Caco-2 (cell line): Measurements from ENCODE around the gene CAND2. TPM values are rescaled to one million over a fixed set of nuclear protein-coding genes. Genes with fewer than 3 reads are reported as not detected.

Source experiments
- BruUV-seq: library from RNA; stranded (reverse); fragments of 400-500 nt; replicated peaks from 2 replicates; lab custom pipeline; 2021; lab: Mats Ljungman, UMichigan
- CTCF ChIA-PET: fragments of 300-600 bp; sonication (Branson Sonifier 250); formaldehyde crosslinking; loops from one replicate; lab custom pipeline; 2022; ENCODE audit warnings: antibody characterized with exemption; lab: Charles Lee
- POLR2A ChIA-PET: fragments of 300-600 bp; sonication (Branson Sonifier 250); formaldehyde crosslinking; loops from one replicate; lab custom pipeline; 2022; ENCODE audit warnings: antibody characterized with exemption; lab: Charles Lee
- DNase-seq, 2 experiments: peaks; one replicate each; pipeline versions ENCODE4 v3.0.0 to v3.0.0-alpha.2; 2020 to 2022
- H3K27me3 ChIP-seq: replicated peaks from 2 replicates; pipeline ENCODE4 v1.6.0; 2011; ENCODE audit warnings: low read length; ENCODE audit not compliant: control insufficient read depth, insufficient read depth
- H3K36me3 ChIP-seq: 2 replicates; pipeline ENCODE4 v1.5.1; 2011; ENCODE audit warnings: low read length; ENCODE audit not compliant: control insufficient read depth, insufficient read depth
- H3K4me1 ChIP-seq: fragments of 250-450 bp; sonication (Bioruptor Pico); 2 replicates; pipeline ENCODE4 v1.5.1; 2020; ENCODE audit warnings: mild to moderate bottlenecking
- H3K4me3 ChIP-seq: 2 replicates; pipeline ENCODE4 v1.5.1; 2011; ENCODE audit warnings: low read depth, mild to moderate bottlenecking, control low read depth, low read length
- H3K9me3 ChIP-seq: fragments of 250-450 bp; sonication (Bioruptor Pico); 2 replicates; pipeline ENCODE4 v1.5.1; 2020; ENCODE audit warnings: mild to moderate bottlenecking, moderate library complexity
- H3K27ac Mint-ChIP-seq: one replicate; pipeline ENCODE4 v1.8.0; 2022; ENCODE audit warnings: mixed read lengths; ENCODE audit not compliant: unreplicated experiment
- H3K27me3 Mint-ChIP-seq: one replicate; pipeline ENCODE4 v1.8.0; 2022; ENCODE audit warnings: mixed read lengths; ENCODE audit not compliant: insufficient read depth, unreplicated experiment
- H3K36me3 Mint-ChIP-seq: one replicate; pipeline ENCODE4 v1.8.0; 2022; ENCODE audit warnings: mild to moderate bottlenecking, mixed read lengths; ENCODE audit not compliant: insufficient read depth, unreplicated experiment
- H3K4me1 Mint-ChIP-seq: one replicate; pipeline ENCODE4 v1.8.0; 2022; ENCODE audit warnings: low read depth, mixed read lengths; ENCODE audit not compliant: unreplicated experiment
- H3K4me3 Mint-ChIP-seq: one replicate; pipeline ENCODE4 v1.8.0; 2022; ENCODE audit warnings: mild to moderate bottlenecking, moderate library complexity, mixed read lengths; ENCODE audit not compliant: unreplicated experiment
- H3K9me3 Mint-ChIP-seq: one replicate; pipeline ENCODE4 v1.8.0; 2022; ENCODE audit warnings: mixed read lengths; ENCODE audit not compliant: unreplicated experiment
- CTCF ChIP-seq, 2 experiments: fragments of 200-600 bp in 1 of 2; IDR thresholded peaks; 1 replicate in 1 of 2; 2 replicates in 1 of 2; pipeline versions ENCODE4 v1.5.1 to v1.8.0; 2011 to 2022; ENCODE audit warnings: antibody characterized with exemption in 1 of 2, control low read depth in 1 of 2, inconsistent platforms in 1 of 2, low read depth in 1 of 2, low read length in 1 of 2, mild to moderate bottlenecking in 1 of 2, moderate library complexity in 1 of 2; ENCODE audit not compliant: insufficient read depth in 1 of 2, severe bottlenecking in 1 of 2, unreplicated experiment in 1 of 2
- intact Hi-C: fragments of 100-400 bp; cut with micrococcal nuclease; formaldehyde crosslinking; loops from one replicate; pipeline ENCODE4 v1.10.0; 2022; ENCODE audit not compliant: unreplicated experiment
- total RNA-seq: library from RNA; stranded (reverse); gene quantifications from 2 replicates; pipeline ENCODE4 v1.2.3, GENCODE V29; 2022

CAND2 gene
- total RNA-seq, 1 experiment from 2014 or later: not detected

- Histone ChIP-seq H3K36me3 (no peaks in the 10 kb centered on the region), H3K9me3 (no peaks in the 10 kb centered on the region), H3K4me3 (no peak overlapping the region), H3K27me3 (no peaks in the 10 kb centered on the region), H3K4me1 (no peaks in the 10 kb centered on the region)
- Mint-ChIP-seq H3K36me3 (no peaks in the 10 kb centered on the region), H3K4me1 (no peaks in the 10 kb centered on the region), H3K27me3 (peaks cover 12% of the 10 kb centered on the region), H3K4me3 (no peak overlapping the region), H3K9me3 (no peaks in the 10 kb centered on the region), H3K27ac (no peak overlapping the region)
- POLR2A ChIA-PET: no interaction called here
- CTCF ChIA-PET: interaction anchor here (0.6 kb wide), 1 partner anchor 109 kb away, joined by 8 read pairs; no protein-coding TSS in a partner anchor
- DNase-seq: no peak
- BruUV-seq: no TSS peak
- intact Hi-C loops: no loop called here
- no peak for TF ChIP-seq CTCF (IDR thresholded peaks at IDR 0.05; ENCODE audit: insufficient read depth in 1 of 2, low read depth in 1 of 2, low read length in 1 of 2, severe bottlenecking in 1 of 2, unreplicated experiment in 1 of 2)
Measured at GRCh38 chr3:12884186-12884680, 87.8 kb downstream of the CAND2 start.

Other genes with a start within 250 kb of the CAND2 start
- 22.4 and 25.2 TPM in 2 replicates for gene MKRN2, start 239.6 kb upstream of the CAND2 start, total RNA-seq
- 93.6 and 98.7 TPM in 2 replicates for gene RAF1, start 132.6 kb upstream of the CAND2 start, total RNA-seq
- 0.86 and 1.0 TPM in 2 replicates for gene TMEM40, start 37.4 kb upstream of the CAND2 start, total RNA-seq
- 1,713 and 1,899 TPM in 2 replicates for gene RPL32, start 44.9 kb downstream of the CAND2 start, total RNA-seq